ENCODE measurements around the gene GPR107.

GPR107 gene

DNA sequence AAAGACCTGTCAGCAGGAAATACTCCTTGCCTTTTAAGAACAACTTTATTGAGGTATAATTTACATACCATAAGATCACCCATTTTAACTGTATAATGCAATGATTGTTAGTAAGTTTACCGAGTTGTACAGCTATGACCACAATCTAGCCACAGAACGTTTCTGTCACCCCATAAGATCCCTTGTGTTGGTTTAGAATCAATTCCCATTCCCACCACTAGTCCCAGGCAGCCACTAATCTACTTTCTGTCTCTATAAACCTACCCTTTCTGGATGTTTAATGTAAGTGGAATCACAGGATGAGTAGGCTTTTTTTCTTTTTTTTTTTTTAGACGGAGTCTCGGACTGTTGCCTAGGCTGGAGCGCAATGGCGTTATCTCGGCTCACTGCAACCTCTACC, 4.4 kb downstream of the GPR107 start:
- DNase-seq = no peak

DNA sequence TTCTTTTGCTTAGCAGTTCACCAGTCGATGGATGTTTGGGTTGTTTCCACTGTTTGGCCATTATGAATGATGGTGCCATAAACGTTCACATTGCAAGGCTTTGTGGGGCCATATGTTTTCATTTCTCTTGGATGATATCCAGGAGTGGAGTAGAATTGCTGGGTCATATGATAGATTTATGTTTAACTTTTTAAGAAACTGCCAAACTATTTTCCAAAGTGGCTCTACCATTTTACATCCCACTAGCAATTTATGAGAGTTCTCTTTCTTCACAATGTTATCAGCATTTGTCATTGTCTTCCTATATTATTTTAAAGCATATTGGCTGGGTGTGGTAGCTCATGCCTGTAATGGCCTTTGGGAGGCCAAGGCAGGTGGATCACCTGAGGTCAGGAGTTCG, 5.2 kb downstream of the GPR107 start:
- DNase-seq = no peak

DNA sequence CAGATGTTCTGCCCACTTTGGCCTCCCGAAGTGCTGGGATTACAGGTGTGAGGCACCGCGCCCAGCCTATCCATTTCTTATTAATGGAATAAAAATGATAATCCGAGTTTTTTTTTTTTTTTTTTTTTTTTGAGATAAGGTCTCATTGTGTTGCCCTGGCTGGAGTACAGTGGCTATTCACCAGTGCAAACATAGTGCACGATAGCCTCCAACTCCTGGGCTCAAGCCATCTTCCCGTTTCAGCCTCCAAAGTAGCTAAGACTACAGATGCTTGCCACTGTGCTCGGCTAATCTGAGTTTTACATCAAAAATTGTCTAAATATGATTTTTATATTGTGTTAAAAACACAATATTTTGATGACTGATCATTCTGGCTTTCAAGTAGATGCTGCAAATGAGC, 6.6 kb downstream of the GPR107 start:
- DNase-seq = no peak

DNA sequence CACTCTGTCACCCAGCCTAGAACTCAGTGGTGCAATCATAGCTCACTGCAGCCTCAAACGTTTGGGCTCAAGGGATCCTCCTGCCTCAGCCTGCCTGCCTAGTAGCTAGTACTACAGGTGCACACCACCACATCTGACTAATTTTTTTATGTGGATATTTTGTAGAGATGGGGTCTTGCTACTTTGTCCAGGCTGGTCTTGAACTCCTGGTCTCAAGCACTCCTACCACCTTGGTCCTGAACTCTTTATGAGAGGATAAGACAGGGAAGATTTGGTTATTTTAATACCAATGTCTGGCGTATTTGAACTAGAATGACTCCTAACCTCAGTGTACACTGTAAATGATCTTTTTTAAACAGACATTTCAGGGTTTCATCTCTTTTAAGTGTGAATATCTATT, 9.0 kb downstream of the GPR107 start:
- no peak for DNase-seq

DNA sequence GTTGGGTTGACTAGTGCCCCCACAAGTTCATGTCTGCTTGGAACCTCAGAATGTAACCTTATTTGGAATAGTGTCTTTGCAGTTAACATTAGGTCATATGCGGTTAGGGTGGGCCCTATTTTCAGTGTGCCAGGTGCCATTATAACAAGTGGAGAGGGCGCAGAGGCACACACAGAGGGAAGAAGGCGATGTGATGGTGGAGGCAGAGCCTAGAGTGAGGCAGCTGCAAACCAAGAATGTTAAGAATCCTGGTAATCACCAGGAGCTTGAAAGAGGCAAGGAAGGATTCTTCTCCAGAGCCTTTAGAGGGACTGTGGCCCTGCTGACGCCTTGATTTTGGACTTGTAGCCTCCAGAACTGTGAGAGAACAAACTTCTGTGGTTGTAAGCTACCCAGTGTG, 10.9 kb downstream of the GPR107 start:
- DNase-seq = no peak

DNA sequence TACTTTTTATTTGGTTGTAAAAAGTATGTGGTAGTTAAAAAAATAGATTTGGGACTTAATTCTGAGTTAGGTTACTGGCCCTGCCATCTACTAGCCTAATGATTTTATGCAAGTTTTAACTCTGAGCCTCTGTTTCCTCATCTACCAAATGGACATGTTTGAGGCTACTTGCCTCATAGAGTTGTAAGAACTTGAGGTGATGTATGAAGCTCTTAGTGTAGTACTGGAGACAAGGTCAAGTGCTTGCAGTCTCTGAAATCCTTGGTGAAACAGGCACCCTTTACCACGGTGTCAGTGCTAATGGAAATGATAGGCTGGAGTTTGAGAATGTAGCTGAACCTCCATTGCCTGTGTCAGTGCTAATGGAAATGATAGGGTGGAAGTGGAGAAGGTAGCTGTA, 15.3 kb downstream of the GPR107 start:
- no peak for DNase-seq

DNA sequence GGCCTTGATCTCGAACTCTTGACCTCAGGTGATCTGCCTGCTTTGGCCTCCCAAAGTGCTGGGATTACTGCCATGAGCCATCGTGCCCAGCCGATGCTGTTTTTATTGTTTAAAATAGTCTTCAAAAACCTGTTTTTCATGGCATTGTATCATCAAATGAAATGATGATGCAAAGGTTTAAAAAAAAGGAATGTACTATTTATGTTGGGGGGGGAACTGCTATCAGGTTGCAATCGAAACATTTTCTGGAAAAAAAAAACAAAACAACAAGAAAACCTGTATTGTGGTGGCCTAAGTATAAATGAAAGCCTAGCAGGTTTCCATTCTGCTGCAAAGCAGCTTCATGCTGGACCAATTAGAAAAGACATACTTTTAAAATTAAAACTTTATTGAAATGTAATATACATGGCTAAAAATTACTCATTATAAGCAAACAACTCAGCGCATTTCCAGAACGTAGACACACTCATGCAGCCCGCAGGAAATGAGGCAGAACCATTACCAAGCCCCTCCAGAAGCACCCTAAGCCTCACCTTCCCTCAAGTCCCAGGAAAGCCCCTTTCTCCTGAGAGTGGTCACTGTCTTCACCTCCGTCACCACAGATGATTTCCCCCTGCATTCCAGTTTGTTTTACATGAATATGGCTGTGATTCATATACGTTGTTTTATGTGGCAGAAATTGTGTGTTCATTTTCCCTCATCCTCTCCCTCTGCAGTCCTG, 19.0 kb downstream of the GPR107 start:
- DNase-seq = no peak

DNA sequence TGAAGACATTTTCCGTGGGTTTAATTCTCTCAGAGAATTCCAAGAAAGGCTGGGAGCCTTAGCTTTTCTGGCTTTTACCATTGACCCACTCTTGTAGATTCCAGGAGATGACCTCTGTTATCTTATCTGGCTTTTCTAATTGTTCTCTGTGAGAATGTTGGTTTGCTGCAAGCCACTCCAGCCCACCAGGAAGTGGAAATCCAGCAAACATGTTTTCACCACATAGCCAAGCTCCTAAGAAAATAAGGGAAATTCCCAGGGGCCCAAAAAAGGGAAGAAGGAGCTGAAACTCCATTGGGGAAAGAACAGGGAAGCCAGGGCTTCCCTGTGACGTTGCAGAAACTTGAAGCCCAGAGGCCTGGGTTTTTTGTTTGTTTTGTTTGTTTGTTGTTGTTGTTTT, 19.7 kb downstream of the GPR107 start:
- no peak for DNase-seq

DNA sequence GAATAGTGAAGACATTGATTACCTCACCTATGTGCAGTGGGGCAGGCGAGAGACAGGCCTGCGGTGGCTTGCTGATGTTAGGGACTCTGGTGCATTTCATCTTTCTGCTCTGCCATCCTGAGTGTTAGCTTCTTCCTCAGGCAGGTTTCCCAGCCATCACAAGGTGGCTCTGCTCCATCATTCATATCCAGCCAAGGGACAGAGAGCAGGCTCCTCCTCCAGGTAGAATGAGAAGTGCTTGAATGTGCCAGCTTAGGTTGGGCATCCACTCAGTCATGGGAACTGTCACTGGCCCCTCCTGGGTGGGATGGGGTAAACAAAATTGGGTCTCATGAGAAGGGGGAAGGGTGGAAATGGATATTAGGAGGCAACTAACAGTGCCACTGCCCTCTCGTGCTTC, 24.8 kb downstream of the GPR107 start:
- DNase-seq = no peak

DNA sequence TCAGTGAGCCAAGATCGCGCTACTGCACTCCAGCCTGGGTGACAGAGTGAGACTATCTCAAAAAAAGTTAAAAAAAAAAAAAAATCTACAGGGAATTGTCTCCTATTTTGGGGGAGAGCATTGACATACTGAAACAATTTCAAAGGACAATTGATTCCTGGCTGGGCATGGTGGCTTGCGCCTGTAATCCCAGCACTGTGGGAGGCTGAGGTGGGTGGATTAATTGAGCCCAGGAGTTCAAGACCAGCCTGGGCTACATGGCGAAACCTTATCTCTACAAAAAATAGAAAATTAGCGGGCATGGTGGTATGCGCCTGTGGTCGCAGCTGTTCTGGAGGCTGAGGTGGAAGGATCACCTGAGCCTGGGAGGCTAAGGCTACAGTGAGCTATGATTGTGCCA, 30.6 kb downstream of the GPR107 start:
- DNase-seq = no peak

DNA sequence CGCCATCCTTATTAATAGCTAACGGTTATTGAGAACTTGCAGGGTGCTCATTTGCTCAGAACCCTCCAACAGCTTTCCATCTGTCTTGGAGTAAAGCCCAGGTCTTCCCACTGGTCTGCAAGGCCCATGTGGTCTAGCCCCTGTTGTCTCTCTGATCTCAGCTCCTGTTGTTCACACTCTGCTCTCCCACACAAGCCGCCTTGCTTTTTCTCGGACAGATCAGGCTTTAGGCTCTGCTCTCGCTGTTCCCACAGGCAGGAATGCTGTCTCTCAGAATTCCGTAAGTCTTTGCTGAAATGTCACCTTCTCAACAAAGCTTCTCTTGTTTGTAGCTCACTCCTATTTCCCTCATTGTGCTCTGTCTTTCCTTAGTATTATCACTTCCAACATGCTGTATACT, 34.3 kb downstream of the GPR107 start:
- DNase-seq = no peak

DNA sequence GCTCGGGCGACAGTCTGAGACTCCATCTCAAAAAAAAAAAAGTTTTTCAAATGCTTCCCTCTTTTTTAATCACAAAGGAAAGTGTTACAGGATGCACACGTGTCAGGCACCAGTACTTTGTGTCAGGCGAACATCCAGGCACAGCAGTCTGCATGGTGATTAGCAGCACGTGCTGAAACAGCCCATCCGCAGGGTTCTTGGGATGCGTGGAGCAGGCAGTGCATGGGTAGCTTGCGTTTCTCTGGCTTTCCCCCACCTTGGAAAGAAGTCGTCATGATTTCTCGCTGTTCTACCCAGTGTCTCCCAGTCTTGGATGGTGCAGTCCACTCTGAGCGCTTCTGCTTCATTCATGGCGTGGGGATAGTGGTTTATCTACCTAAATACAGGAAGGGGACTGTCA, 35.4 kb downstream of the GPR107 start:
- no peak for DNase-seq

DNA sequence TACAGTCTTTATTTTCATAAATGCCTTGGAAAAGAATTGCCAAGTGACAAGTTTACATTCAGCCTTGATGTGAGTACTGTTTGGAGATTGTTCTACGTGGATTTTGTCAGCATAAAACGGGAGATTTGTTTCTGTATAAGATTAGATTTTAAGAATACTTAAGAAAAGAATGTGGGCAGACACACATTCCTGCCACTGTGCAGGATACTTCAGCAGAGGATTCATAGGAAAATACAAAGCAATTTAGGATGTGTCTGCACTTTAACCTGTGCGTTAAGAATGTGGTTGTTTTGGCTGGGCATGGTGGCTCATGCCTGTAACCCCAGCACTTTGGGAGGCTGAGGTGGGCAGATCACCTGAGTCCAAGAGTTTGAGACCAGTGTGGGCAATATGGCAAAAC, 37.2 kb downstream of the GPR107 start:
- DNase-seq = no peak

DNA sequence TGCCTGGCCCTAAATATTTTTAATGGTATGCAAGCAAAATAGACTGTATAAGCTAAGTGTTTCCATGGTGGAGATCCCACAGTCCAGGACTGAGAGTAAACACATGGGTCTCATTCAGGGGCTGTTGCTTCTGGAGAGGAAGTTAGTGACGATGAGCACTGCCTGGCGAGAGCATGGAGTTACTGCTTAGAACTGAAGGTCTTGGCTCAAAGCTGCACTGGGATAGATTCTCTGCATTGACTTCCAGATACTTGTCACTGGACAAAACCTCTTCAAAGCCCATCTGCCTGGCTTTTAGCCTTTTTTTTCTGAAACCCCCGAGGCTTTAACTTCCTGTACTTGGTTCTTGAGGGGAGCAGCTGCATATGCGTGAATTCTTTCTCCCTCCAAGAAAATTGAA, 39.2 kb downstream of the GPR107 start:
- no peak for DNase-seq

DNA sequence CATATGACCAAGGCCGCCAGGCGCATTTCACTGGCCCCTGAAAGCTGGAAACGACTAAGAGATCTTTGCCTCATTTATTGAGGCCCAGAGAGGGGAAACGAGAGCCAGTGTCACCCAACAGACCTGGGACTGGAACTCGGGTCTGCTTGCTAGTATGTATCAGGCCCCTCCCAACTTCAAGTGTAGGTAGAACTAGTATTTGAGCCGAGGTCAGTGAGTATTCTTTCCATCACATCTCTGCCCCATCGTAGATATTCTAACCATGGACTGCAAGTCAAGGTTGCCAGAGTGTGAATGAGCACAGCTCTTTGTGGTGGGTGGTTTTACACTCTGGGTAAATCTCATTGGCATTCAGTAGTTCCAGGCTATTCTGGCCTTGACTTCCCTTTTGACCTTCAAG, 42.2 kb downstream of the GPR107 start:
- DNase-seq = no peak

DNA sequence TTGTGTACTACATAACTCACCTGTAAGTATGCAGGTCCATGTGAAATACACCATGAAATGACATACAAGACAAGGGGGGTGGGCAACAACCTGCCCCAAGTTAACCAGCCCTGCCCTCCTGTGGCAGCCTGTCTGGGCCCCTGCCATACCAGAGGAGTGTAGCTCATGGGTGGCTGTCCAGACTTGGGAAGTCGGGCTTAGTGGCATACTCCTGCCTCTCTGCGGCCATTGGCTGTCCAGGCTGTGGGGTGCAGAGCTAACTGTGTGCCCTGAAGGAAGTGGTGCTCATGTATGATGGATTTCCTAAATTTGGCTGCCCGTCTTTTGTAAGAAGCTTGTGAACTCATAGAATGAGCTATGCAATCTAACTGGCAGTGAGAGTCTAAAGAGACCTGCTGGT, 47.0 kb downstream of the GPR107 start:
- no peak for DNase-seq

DNA sequence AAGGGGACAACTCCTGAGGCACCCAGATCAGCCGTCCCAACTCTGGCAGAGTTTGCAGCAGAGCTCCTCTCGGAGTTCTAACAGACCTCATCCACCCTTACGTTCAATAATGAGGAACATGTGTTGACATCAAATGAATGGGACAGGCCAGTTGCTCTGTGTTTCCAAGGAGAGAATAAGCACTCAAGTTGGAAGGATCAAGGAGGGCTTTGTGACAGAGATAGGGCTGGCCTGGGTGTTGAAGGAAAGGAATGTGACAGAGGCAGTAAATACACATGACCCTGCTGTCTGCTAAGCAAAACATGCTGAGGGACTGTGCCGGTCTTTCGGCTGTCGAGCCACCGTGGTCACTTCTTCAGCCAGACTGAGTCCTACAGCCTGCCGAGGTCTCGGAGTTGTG, 48.2 kb downstream of the GPR107 start:
- DNase-seq = no peak

DNA sequence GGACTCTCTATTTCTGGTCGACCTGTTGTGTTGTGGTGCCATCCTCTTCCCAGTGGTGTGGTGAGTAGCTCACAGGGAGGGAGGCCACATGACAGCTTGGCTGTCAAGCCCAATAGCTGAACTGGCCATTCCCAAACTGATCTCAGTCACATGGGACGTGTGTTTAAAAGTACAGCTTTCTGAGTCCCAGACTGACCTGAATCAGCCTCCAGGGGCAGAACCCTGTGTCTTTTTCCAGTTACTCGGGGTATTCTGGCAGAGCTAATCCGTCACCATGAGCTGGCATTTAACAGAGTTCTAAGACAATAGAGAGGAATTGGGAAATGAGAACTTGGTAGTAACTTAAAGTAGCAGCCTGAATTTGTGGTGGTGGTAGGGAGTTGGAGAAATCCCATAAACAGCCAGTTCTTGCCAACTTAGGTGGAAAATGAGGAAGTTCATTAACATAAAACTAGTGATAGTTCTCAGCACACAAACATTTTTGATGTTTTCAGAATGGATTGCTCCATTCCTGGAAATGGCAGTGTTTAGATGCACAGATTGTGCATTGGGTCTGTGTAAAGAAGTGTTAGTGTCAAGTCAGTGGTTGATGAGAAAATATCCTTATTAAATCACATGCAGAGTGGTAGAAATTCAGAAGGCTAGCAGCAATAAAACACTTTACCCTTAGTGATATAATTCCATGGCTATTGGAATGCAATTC, 50.9 kb downstream of the GPR107 start:
- no peak for DNase-seq

DNA sequence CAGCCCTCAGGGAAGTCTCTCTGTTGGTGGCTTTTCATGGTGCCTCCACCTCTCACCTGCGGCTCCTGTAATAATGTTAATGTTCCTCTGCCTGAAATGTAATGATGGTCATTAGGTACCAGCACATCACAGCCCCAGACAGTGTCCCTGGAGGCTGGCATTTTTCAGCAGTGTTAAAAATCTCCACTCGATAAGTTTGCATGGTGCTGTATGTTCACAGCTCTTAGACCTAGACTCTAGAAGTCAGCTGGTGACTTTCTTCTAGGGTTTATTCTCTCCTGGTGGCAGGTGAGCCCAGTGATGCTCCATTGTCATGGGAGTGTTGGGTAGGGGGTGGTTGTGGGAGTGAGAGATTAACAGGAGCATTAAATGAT, 53.1 kb downstream of the GPR107 start:
- no peak for DNase-seq

DNA sequence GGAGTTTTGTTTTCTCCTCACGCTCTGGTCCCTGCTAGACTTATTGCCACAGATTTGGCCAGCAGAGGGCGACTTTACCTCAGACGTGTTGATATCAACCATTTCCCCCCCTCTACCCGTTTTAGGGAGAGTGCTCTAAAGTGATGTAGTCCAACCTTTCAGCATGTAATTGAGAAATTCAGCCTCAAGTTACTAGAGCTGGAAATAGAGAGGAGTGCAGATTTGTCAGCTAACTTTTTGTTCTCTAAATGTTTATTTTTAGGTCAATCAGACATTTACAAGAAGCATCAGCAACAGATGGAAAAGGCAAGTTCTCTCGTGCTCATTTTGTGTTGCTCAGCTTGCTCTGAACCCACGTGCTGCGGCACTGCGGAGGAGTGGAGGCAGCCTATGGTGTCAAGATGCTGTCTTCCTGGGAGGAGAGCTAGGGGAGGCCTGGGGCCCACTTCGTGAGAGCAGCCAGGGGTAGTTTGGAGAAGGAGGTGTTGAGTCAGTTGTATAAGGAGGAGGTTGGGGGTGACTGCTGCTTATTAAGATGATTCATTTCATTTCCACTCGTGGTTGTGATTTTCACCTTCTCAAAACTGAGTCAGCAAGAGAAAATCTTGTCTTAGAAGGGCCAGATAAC, 53.6 kb downstream of the GPR107 start:
- peak; percentile 90 for DNase-seq

DNA sequence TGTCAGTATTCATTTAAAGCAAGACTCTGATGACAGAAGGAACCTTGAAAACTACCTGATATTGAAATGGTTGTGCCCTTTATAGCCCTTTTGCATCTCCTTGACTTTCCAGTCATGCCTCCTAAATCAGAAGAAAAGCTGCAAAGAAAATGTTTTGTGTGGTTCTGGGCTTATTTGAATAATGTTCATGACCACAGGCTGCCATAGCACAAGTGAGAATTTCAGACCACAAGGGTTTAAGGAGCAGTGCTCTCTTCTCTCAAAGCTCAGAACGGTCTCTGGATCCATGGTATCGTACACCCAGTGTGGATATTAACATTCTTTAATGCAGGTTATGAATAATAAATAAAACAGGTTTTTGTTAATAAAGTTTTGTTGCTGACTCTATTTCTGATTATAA, 54.2 kb downstream of the GPR107 start:
- no peak for DNase-seq

DNA sequence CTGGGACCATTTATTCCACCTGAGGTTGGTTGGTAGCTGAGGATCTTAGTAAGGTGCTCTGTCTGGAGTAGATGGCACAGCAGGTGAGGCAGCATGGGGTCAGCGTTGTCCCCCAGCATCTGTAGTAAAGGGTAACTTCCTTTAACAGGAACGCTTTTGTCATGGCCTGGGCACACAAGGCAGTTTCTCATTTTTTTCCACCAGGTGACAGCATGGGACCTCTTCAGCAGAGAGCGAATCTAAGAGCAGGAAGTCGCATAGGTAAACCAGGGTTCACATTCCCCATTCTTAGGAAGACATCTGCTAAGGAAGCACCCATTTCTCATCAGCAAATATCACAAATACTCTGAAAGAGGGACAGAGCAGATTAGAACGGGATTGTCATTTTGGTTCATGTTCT, 56.5 kb downstream of the GPR107 start:
- peak; percentile 21 for DNase-seq

DNA sequence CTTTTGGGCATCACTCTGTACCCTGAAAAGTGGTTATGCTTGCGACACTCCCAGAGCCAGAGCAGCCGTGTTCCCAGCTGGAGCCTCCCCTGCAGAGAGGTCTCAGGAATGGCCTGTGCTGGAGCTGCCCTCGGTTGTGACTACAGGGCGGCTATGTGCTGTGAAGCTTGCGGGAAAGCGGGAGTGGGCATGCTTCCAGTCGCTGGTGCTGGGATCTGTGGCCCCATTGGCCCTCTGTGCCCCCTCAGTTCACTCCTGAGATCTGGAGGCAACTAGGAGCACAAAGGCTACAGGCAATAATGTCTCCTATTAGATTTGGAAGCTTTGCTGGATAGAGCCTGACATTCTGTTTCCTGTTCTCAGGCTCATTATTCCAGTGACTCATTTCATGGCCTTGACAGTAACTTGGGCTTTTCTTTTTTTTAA, 56.9 kb downstream of the GPR107 start:
- DNase-seq = no peak

DNA sequence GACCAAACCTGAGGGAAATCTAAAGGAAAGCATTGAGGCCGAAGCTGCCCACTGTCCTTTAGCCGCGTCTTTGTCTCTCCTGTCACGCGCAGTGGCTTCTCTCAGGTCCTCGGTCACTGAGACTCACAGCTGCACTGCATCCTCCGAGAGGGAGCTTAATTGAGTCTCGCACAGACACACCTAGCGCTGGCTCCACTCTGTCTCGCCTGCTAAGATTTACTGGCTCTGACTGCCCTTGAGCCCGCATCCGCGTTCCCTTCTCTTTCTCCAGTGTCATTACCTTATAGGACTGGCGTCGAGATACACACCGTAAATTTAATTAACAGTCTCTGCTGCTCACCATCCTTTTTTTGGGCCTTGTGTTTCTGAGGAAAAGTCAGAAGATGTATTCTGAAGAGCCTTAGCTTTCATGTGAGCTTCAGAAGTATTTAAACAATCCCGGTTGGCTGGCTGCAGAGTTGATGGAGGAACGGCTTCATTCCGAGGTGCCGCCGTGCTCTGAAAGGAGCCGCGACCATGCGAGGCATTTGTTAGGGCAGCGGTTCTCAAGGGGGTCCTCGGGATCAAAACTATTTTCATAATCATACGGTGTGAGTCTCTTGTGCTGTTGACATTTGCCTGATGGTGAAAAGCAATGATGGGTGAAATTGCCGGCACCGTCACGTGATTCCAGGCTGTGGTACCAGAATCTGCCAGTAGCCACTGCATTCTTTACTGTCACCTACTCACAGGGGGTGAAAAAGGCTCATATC, 58.3 kb downstream of the GPR107 start:
- DNase-seq = no peak
